ENCODE measurements around the gene NR1H2. TPM values are rescaled to one million over a fixed set of nuclear protein-coding genes. Genes with fewer than 3 reads are reported as not detected.

Gene NR1H2
- total RNA-seq (100 to 1,000 TPM in 3 of 5 donors, 10 to 100 TPM in 2; 47.4 to 241 (median 110) TPM), polyA plus RNA-seq (10 to 100 TPM; 55.2 to 70.4 (median 60.5) TPM)
- long read RNA-seq, donor 1, partial matches to known transcripts, result 0 of 5 reads
- long read RNA-seq, donor 1, other reads (novel, unspliced or antisense), result 0 of 5 reads
- long read RNA-seq, donor 2, transcript NR1H2-201 (10 exons, 1,998 nt), result major isoform, 6 of 6 reads
- long read RNA-seq, donor 2, partial matches to known transcripts, result 0 of 6 reads
- long read RNA-seq, donor 2, other reads (novel, unspliced or antisense), result 0 of 6 reads
- long read RNA-seq, donor 3, transcript NR1H2-201 (10 exons, 1,998 nt), result major isoform, 5 of 6 reads
- long read RNA-seq, donor 3, partial matches to known transcripts, result 0 of 6 reads
- long read RNA-seq, donor 3, other reads (novel, unspliced or antisense), result 0 of 6 reads
- long read RNA-seq, donor 4, result 0 reads
- long read RNA-seq, donor 5, transcript NR1H2-201 (10 exons, 1,998 nt), result major isoform, 6 of 6 reads
- long read RNA-seq, donor 5, partial matches to known transcripts, result 0 of 6 reads
- long read RNA-seq, donor 5, other reads (novel, unspliced or antisense), result 0 of 6 reads
- long read RNA-seq, donor 6, transcript NR1H2-201 (10 exons, 1,998 nt), result major isoform, 13 of 14 reads
- long read RNA-seq, donor 6, partial matches to known transcripts, result 0 of 14 reads
- long read RNA-seq, donor 6, other reads (novel, unspliced or antisense), result 0 of 14 reads
- long read RNA-seq, donor 7, transcript NR1H2-201 (10 exons, 1,998 nt), result major isoform, 5 of 6 reads
- long read RNA-seq, donor 7, partial matches to known transcripts, result 0 of 6 reads
- long read RNA-seq, donor 7, other reads (novel, unspliced or antisense), result 0 of 6 reads
- long read RNA-seq, donor 8, transcript NR1H2-201 (10 exons, 1,998 nt), result major isoform, 6 of 6 reads
- long read RNA-seq, donor 8, partial matches to known transcripts, result 0 of 6 reads
- long read RNA-seq, donor 8, other reads (novel, unspliced or antisense), result 0 of 6 reads
- long read RNA-seq, donor 9, partial matches to known transcripts, result 0 of 4 reads
- long read RNA-seq, donor 9, other reads (novel, unspliced or antisense), result 0 of 4 reads
- long read RNA-seq, donor 10, partial matches to known transcripts, result 0 of 3 reads
- long read RNA-seq, donor 10, other reads (novel, unspliced or antisense), result 0 of 3 reads

DNA sequence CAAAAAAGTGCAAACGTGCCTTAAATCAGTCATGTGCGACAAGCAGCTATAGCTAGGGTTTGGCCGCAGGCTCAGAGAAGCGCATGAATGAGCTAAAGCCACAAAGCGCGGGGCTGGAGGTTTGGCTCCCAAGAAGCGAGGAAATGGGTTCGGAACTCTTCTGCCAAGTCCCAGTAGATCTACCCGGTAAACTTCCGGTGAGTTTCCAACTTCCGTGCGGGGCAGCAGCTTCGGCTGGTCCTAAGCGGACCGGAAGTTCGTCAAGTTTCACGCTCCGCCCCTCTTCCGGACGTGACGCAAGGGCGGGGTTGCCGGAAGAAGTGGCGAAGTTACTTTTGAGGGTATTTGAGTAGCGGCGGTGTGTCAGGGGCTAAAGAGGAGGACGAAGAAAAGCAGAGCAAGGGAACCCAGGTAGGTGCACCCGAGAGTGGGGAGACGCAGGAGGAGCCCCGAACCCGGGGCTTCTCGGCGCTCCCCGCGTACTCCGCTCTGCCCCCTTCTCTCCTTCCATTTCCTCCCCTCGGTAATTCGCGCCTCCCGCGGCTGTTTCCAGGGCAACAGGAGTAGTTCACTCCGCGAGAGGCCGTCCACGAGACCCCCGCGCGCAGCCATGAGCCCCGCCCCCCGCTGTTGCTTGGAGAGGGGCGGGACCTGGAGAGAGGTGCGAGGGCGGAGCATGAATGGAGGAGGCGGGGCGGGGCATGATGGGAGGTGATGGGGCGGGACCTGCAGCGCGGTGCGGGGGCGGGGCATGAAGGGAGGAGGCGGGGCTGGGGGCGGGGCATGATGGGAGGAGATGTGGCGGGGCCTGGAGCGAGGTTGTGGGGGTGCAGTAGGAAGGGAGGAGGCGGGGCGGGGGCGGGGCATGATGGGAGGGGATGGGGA, at the start of gene NR1H2:
TSS of gene NR1H2 (plus strand) at position 292 of the 885 bp plus-strand sequence. CDS start 1,149 bp downstream, outside the sequence.
- Histone ChIP-seq H3K9me3 (no peaks in the 10 kb centered on the region), H3K36me3 (peaks cover 32 to 43% (median 42%) of the 10 kb centered on the region in 4 donors), H3K27ac (peak within 1 kb of the TSS; percentile 99 to 100 (median 99)), H3K4me3 (peak within 1 kb of the TSS; percentile 83 to 94 (median 86)), H3K27me3 (no peaks in the 10 kb centered on the region), H3K4me1 (peaks cover 10 to 36% (median 22%) of the 10 kb centered on the region in 4 donors)
- TF ChIP-seq, protein P1, sequence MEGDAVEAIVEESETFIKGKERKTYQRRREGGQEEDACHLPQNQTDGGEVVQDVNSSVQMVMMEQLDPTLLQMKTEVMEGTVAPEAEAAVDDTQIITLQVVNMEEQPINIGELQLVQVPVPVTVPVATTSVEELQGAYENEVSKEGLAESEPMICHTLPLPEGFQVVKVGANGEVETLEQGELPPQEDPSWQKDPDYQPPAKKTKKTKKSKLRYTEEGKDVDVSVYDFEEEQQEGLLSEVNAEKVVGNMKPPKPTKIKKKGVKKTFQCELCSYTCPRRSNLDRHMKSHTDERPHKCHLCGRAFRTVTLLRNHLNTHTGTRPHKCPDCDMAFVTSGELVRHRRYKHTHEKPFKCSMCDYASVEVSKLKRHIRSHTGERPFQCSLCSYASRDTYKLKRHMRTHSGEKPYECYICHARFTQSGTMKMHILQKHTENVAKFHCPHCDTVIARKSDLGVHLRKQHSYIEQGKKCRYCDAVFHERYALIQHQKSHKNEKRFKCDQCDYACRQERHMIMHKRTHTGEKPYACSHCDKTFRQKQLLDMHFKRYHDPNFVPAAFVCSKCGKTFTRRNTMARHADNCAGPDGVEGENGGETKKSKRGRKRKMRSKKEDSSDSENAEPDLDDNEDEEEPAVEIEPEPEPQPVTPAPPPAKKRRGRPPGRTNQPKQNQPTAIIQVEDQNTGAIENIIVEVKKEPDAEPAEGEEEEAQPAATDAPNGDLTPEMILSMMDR (IDR thresholded peaks at IDR 0.05), result peak in 1 of 7 experiments; percentile 7
- TF ChIP-seq POLR2A (IDR thresholded peaks at IDR 0.05) (peak in 1 of 4 donors; percentile 55), POLR2AphosphoS5 (IDR thresholded peaks at IDR 0.05) (peak; percentile 92 to 98 (median 97)), EP300 (IDR thresholded peaks at IDR 0.05) (no peak)
- 0 to 3% (median 2%) methylated on average over 59 to 67 of the region's 67 CpGs for WGBS, 5 donors
- intact Hi-C loops (cut with DNase I; ENCODE audit: low total_unique reads), result no loop called here
- DNase-seq, result peak; percentile 97 to 99

GRCh38 chr19:50327013-50327412, 49.2 kb upstream of the NR1H2 start:
- no peak for DNase-seq
- no peaks in the 10 kb centered on the region for H3K36me3 ChIP-seq
- H3K27ac ChIP-seq, result no peak overlapping the region
- peaks cover 22 to 56% (median 43%) of the 10 kb centered on the region in 4 donors for H3K4me1 ChIP-seq
- 36 to 52% (median 43%) methylated on average over 3 to 4 of the region's 4 CpGs for WGBS, 5 donors
- H3K9me3 ChIP-seq, result peaks cover 0 to 5% (median 0%) of the 10 kb centered on the region in 4 donors
- H3K27me3 ChIP-seq, result peaks cover 6 to 86% (median 59%) of the 10 kb centered on the region in 3 donors
- intact Hi-C loops (cut with DNase I; ENCODE audit: low total_unique reads), result no loop called here
- TF ChIP-seq, protein P1 (IDR thresholded peaks at IDR 0.05), result no peak
- TF ChIP-seq EP300 (IDR thresholded peaks at IDR 0.05) (no peak), POLR2AphosphoS5 (IDR thresholded peaks at IDR 0.05) (no peak), POLR2A (IDR thresholded peaks at IDR 0.05) (no peak)
- no peak overlapping the region for H3K4me3 ChIP-seq

GRCh38 chr19:50327461-50328223, 48.6 kb upstream of the NR1H2 start:
- WGBS, 5 donors, result 16 to 37% (median 22%) methylated on average over 13 to 20 of the region's 20 CpGs
- intact Hi-C loops (cut with DNase I; ENCODE audit: low total_unique reads), result no loop called here
- Histone ChIP-seq H3K4me1 (peaks cover 26 to 58% (median 49%) of the 10 kb centered on the region in 4 donors), H3K27ac (no peak overlapping the region), H3K36me3 (no peaks in the 10 kb centered on the region), H3K4me3 (no peak overlapping the region), H3K9me3 (peaks cover 0 to 5% (median 0%) of the 10 kb centered on the region in 4 donors), H3K27me3 (peaks cover 6 to 90% (median 66%) of the 10 kb centered on the region in 3 donors)
- DNase-seq, result no peak
- TF ChIP-seq, protein P1 (IDR thresholded peaks at IDR 0.05), result no peak
- TF ChIP-seq POLR2AphosphoS5 (IDR thresholded peaks at IDR 0.05), result no peak
- TF ChIP-seq POLR2A (IDR thresholded peaks at IDR 0.05), result no peak
- no peak for TF ChIP-seq EP300 (IDR thresholded peaks at IDR 0.05)
